SIG-M5 treated with dmso at 0.1 percent for 504 hours (cell line): ENCODE results near the gene MOAP1.
"Not testable (repeated sequence)": the region's sequence is repeated elsewhere in the genome, so short reads cannot be mapped to it uniquely, and the experiment has no call there.

Source experiments
- DNase-seq: peaks from one replicate; lab custom pipeline; 2025; ENCODE audit not compliant: unreplicated experiment; lab: John Stamatoyannopoulos, UW

Gene MOAP1

GRCh38 chr14:93186466-93186865, 1.8 kb upstream of the MOAP1 start:
- peak; percentile 28 for DNase-seq

GRCh38 chr14:93185349-93185720, 638 bp upstream of the MOAP1 start:
- no peak for DNase-seq

GRCh38 chr14:93183596-93184317, 940 bp downstream of the MOAP1 start:
- no peak for DNase-seq

GRCh38 chr14:93175492-93175891, 9.2 kb downstream of the MOAP1 start:
- DNase-seq = no peak

GRCh38 chr14:93174731-93175130, 10.0 kb downstream of the MOAP1 start:
- not testable (repeated sequence) for DNase-seq

GRCh38 chr14:93173943-93174395, 10.7 kb downstream of the MOAP1 start:
- DNase-seq = no peak

GRCh38 chr14:93171376-93171775, 13.3 kb downstream of the MOAP1 start:
- DNase-seq = no peak

GRCh38 chr14:93170141-93170540, 14.6 kb downstream of the MOAP1 start:
- not testable (repeated sequence) for DNase-seq

GRCh38 chr14:93169619-93170018, 15.1 kb downstream of the MOAP1 start:
- not testable (repeated sequence) for DNase-seq

- DNase-seq = not testable (repeated sequence)
These were observed 16.1 kb downstream of the MOAP1 start for GRCh38 chr14:93168610-93169009.

- not testable (repeated sequence) for DNase-seq
These were observed 19.1 kb downstream of the MOAP1 start for GRCh38 chr14:93165271-93166265.

GRCh38 chr14:93163564-93163963, 21.1 kb downstream of the MOAP1 start:
- DNase-seq = no peak

- DNase-seq = no peak
These were observed 23.2 kb downstream of the MOAP1 start for GRCh38 chr14:93161411-93161940.

- peak; percentile 60 for DNase-seq
These were observed 24.3 kb downstream of the MOAP1 start for GRCh38 chr14:93160353-93160801.

GRCh38 chr14:93159625-93160352, 24.9 kb downstream of the MOAP1 start:
- DNase-seq = not testable (repeated sequence)

GRCh38 chr14:93158349-93158748, 26.3 kb downstream of the MOAP1 start:
- not testable (repeated sequence) for DNase-seq

- DNase-seq = no peak
These were observed 27.9 kb downstream of the MOAP1 start for GRCh38 chr14:93156693-93157369.

- peak; percentile 15 for DNase-seq
These were observed 29.0 kb downstream of the MOAP1 start for GRCh38 chr14:93155667-93156066.

- DNase-seq = peak; percentile 32
These were observed 31.6 kb downstream of the MOAP1 start for GRCh38 chr14:93153121-93153520.
